ENCODE data around the gene MACF1. TPM values are rescaled to one million over a fixed set of nuclear protein-coding genes. Genes with fewer than 3 reads are reported as not detected.

The MACF1 gene
- total RNA-seq, 1 experiment from 2014 or later, result 6.2 TPM

- Histone ChIP-seq H3K9me3 (ENCODE audit: low read length) (no peaks in the 10 kb centered on the region), H2AFZ (ENCODE audit: low read length) (no peak overlapping the region), H3K4me3 (ENCODE audit: low read length) (no peak overlapping the region), H3K36me3 (ENCODE audit: insufficient read depth, low read length) (no peaks in the 10 kb centered on the region), H3K79me2 (ENCODE audit: low read length) (no peaks in the 10 kb centered on the region), H4K20me1 (ENCODE audit: insufficient read depth, low read depth, low read length) (no peaks in the 10 kb centered on the region), H3K9ac (ENCODE audit: low read length) (no peak overlapping the region), H3K27me3 (ENCODE audit: low read length) (no peaks in the 10 kb centered on the region), H3K4me1 (ENCODE audit: low read length) (no peaks in the 10 kb centered on the region), H3K4me2 (ENCODE audit: low read depth, low read length, poor library complexity, severe bottlenecking) (no peak overlapping the region), H3K9me2 (replicated peaks; ENCODE audit: insufficient read depth, low read length) (no peaks in the 10 kb centered on the region), H3K27ac (ENCODE audit: low read length) (no peak overlapping the region)
- no peak for DNase-seq
Observed at GRCh38 chr1:39173995-39174380, 30.5 kb upstream of the MACF1 start.

- Histone ChIP-seq H4K20me1 (ENCODE audit: insufficient read depth, low read depth, low read length) (no peaks in the 10 kb centered on the region), H3K36me3 (ENCODE audit: insufficient read depth, low read length) (no peaks in the 10 kb centered on the region), H3K4me3 (ENCODE audit: low read length) (no peak overlapping the region), H3K79me2 (ENCODE audit: low read length) (no peaks in the 10 kb centered on the region), H3K27me3 (ENCODE audit: low read length) (no peaks in the 10 kb centered on the region), H3K27ac (ENCODE audit: low read length) (no peak overlapping the region), H3K9me2 (replicated peaks; ENCODE audit: insufficient read depth, low read length) (no peaks in the 10 kb centered on the region), H3K9me3 (ENCODE audit: low read length) (no peaks in the 10 kb centered on the region), H2AFZ (ENCODE audit: low read length) (no peak overlapping the region), H3K9ac (ENCODE audit: low read length) (no peak overlapping the region), H3K4me1 (ENCODE audit: low read length) (no peaks in the 10 kb centered on the region), H3K4me2 (ENCODE audit: low read depth, low read length, poor library complexity, severe bottlenecking) (no peak overlapping the region)
- DNase-seq, result no peak
Observed at GRCh38 chr1:39174390-39175081, 30.0 kb upstream of the MACF1 start.

DNA sequence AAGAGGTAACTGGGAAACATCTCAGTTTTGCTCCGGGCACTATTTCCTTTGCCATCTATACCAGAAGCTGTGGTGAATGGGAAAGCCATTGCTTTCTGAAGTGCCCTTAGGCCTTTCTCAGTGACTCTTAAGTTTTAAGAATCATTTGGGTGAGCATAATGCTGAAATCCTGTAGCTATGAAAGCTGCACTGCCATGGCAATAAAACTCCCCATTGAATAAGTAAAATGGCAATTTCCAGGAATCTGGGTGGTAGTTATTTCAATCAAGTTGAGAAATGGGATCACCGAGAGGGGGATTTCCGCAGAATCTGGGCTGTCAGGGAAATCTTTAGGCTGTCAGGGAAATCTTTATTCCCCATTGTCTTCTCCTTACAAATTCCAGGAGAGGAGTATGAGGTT lies 26.8 kb upstream of the MACF1 start:
- no peaks in the 10 kb centered on the region for H4K20me1 ChIP-seq (ENCODE audit: insufficient read depth, low read depth, low read length)
- no peaks in the 10 kb centered on the region for H3K9me3 ChIP-seq (ENCODE audit: low read length)
- no peak overlapping the region for H3K4me2 ChIP-seq (ENCODE audit: low read depth, low read length, poor library complexity, severe bottlenecking)
- no peaks in the 10 kb centered on the region for H3K9me2 ChIP-seq (replicated peaks; ENCODE audit: insufficient read depth, low read length)
- H2AFZ ChIP-seq (ENCODE audit: low read length), result no peak overlapping the region
- H3K4me1 ChIP-seq (ENCODE audit: low read length), result no peaks in the 10 kb centered on the region
- no peak for DNase-seq
- H3K79me2 ChIP-seq (ENCODE audit: low read length), result no peaks in the 10 kb centered on the region
- no peaks in the 10 kb centered on the region for H3K27me3 ChIP-seq (ENCODE audit: low read length)
- H3K4me3 ChIP-seq (ENCODE audit: low read length), result no peak overlapping the region
- no peak overlapping the region for H3K9ac ChIP-seq (ENCODE audit: low read length)
- no peaks in the 10 kb centered on the region for H3K36me3 ChIP-seq (ENCODE audit: insufficient read depth, low read length)
- no peak overlapping the region for H3K27ac ChIP-seq (ENCODE audit: low read length)

DNA sequence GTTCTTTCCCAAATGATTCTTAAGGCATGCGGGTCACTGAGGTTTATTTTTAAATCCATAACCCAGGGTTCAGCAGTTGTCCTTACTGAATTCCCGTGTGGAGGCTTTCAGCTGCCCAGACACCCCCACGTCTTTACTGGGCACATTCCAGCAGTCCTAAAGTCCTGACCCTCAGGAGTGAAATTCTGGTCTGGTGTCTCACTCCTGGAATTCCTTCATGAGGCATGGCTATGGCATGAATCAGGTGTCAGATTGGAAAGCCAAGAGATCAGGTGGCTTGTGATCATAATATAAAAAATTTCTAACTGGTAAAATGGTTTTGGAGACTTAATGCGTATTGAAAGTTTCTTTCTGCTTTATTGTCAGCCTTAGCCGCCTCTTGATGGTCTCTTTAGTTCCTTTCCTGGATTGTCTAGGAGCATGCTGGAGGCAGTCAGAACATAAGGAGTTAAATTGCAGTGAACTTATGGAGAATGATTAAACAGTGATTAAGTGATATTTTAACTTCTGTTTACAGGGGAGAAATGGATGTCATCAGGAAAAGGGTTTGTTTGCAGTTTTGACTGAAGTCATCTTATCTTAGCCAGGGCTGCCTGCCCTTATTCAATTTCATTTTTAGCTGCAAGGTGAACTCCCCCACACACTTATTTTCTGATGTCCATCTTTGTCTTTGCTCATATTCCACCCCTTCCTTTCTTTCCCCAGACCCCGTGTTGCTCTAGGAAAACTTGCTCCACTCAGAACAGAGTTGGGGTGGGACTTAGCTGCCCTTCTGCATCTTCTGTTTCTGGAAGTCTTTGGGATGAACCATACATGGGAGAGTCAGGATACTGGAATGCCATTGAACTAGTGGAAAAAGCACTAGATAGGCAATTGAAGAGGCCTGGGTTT lies 25.7 kb upstream of the MACF1 start:
- DNase-seq, result no peak
- Histone ChIP-seq H2AFZ (ENCODE audit: low read length) (no peak overlapping the region), H3K9me2 (replicated peaks; ENCODE audit: insufficient read depth, low read length) (no peaks in the 10 kb centered on the region), H3K4me2 (ENCODE audit: low read depth, low read length, poor library complexity, severe bottlenecking) (no peak overlapping the region), H3K27ac (ENCODE audit: low read length) (no peak overlapping the region), H3K79me2 (ENCODE audit: low read length) (no peaks in the 10 kb centered on the region), H3K9ac (ENCODE audit: low read length) (no peak overlapping the region), H3K9me3 (ENCODE audit: low read length) (no peaks in the 10 kb centered on the region), H3K36me3 (ENCODE audit: insufficient read depth, low read length) (no peaks in the 10 kb centered on the region), H3K4me1 (ENCODE audit: low read length) (no peaks in the 10 kb centered on the region), H4K20me1 (ENCODE audit: insufficient read depth, low read depth, low read length) (no peaks in the 10 kb centered on the region), H3K27me3 (ENCODE audit: low read length) (no peaks in the 10 kb centered on the region), H3K4me3 (ENCODE audit: low read length) (no peak overlapping the region)

DNA sequence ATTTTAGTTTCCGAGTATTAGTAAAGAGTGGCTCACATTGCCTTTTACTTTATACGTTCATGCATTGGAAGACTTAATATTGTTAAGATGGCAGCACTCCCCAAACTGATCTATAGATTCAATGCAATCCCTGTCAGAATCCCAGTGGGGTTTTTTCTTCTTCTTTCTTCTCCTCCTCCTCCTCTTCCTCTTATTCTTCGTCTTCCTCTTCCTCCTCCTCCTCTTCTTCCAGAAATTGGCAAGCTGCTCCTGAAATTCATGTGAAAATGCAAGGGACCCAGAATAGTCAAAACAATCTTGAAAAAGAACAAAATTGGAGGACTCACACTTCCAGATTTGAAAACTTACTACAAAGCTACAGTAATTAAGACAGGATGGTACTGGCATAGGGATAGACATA lies 23.2 kb upstream of the MACF1 start:
- Histone ChIP-seq H4K20me1 (ENCODE audit: insufficient read depth, low read depth, low read length) (no peaks in the 10 kb centered on the region), H3K79me2 (ENCODE audit: low read length) (no peaks in the 10 kb centered on the region), H3K4me2 (ENCODE audit: low read depth, low read length, poor library complexity, severe bottlenecking) (no peak overlapping the region), H3K9me2 (replicated peaks; ENCODE audit: insufficient read depth, low read length) (no peaks in the 10 kb centered on the region), H2AFZ (ENCODE audit: low read length) (no peak overlapping the region), H3K4me1 (ENCODE audit: low read length) (no peaks in the 10 kb centered on the region), H3K36me3 (ENCODE audit: insufficient read depth, low read length) (no peaks in the 10 kb centered on the region), H3K9me3 (ENCODE audit: low read length) (no peaks in the 10 kb centered on the region), H3K4me3 (ENCODE audit: low read length) (no peak overlapping the region), H3K9ac (ENCODE audit: low read length) (no peak overlapping the region), H3K27ac (ENCODE audit: low read length) (no peak overlapping the region), H3K27me3 (ENCODE audit: low read length) (no peaks in the 10 kb centered on the region)
- DNase-seq, result no peak

DNA sequence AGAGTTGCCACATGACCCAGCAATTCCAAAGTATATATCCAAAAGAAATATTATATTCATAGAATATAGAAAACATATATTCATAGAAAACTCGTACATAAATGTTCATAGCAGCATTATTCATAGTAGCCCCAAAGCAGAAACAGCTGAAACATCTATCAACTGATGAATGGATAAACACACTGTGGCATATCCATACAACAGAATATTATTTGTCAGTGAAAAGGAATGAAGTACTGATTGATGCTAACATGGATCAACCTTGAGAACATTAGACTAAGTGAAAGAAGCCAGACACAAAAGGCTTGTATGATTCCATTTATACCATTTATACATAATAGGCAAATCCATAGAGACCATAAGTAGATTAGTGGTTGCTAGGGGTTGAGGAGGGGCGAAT lies 21.7 kb upstream of the MACF1 start:
- Histone ChIP-seq H3K9me3 (ENCODE audit: low read length) (no peaks in the 10 kb centered on the region), H3K9me2 (replicated peaks; ENCODE audit: insufficient read depth, low read length) (no peaks in the 10 kb centered on the region), H3K9ac (ENCODE audit: low read length) (no peak overlapping the region), H4K20me1 (ENCODE audit: insufficient read depth, low read depth, low read length) (no peaks in the 10 kb centered on the region), H3K27ac (ENCODE audit: low read length) (no peak overlapping the region), H3K36me3 (ENCODE audit: insufficient read depth, low read length) (no peaks in the 10 kb centered on the region), H3K4me2 (ENCODE audit: low read depth, low read length, poor library complexity, severe bottlenecking) (no peak overlapping the region), H3K79me2 (ENCODE audit: low read length) (no peaks in the 10 kb centered on the region), H3K4me1 (ENCODE audit: low read length) (no peaks in the 10 kb centered on the region), H3K27me3 (ENCODE audit: low read length) (no peaks in the 10 kb centered on the region), H2AFZ (ENCODE audit: low read length) (no peak overlapping the region), H3K4me3 (ENCODE audit: low read length) (no peak overlapping the region)
- no peak for DNase-seq

- H3K9ac ChIP-seq (ENCODE audit: low read length), result no peak overlapping the region
- no peak overlapping the region for H2AFZ ChIP-seq (ENCODE audit: low read length)
- H3K4me2 ChIP-seq (ENCODE audit: low read depth, low read length, poor library complexity, severe bottlenecking), result no peak overlapping the region
Observed at GRCh38 chr1:39183503-39184353, 20.8 kb upstream of the MACF1 start.

GRCh38 chr1:39184354-39184818 lies 20.1 kb upstream of the MACF1 start:
- Histone ChIP-seq H4K20me1 (ENCODE audit: insufficient read depth, low read depth, low read length) (no peaks in the 10 kb centered on the region), H2AFZ (ENCODE audit: low read length) (no peak overlapping the region), H3K27ac (ENCODE audit: low read length) (no peak overlapping the region), H3K9me2 (replicated peaks; ENCODE audit: insufficient read depth, low read length) (no peaks in the 10 kb centered on the region), H3K4me3 (ENCODE audit: low read length) (no peak overlapping the region), H3K4me1 (ENCODE audit: low read length) (no peaks in the 10 kb centered on the region), H3K79me2 (ENCODE audit: low read length) (no peaks in the 10 kb centered on the region), H3K4me2 (ENCODE audit: low read depth, low read length, poor library complexity, severe bottlenecking) (no peak overlapping the region), H3K9me3 (ENCODE audit: low read length) (no peaks in the 10 kb centered on the region), H3K9ac (ENCODE audit: low read length) (no peak overlapping the region), H3K36me3 (ENCODE audit: insufficient read depth, low read length) (no peaks in the 10 kb centered on the region), H3K27me3 (ENCODE audit: low read length) (no peaks in the 10 kb centered on the region)
- DNase-seq, result no peak

More at GRCh38 chr1:39183503-39184353, 20.8 kb upstream of the MACF1 start:
- Histone ChIP-seq H3K4me3 (ENCODE audit: low read length) (no peak overlapping the region), H3K4me1 (ENCODE audit: low read length) (no peaks in the 10 kb centered on the region), H3K9me2 (replicated peaks; ENCODE audit: insufficient read depth, low read length) (no peaks in the 10 kb centered on the region), H3K9me3 (ENCODE audit: low read length) (no peaks in the 10 kb centered on the region), H3K79me2 (ENCODE audit: low read length) (no peaks in the 10 kb centered on the region), H3K27ac (ENCODE audit: low read length) (no peak overlapping the region), H4K20me1 (ENCODE audit: insufficient read depth, low read depth, low read length) (no peaks in the 10 kb centered on the region), H3K27me3 (ENCODE audit: low read length) (no peaks in the 10 kb centered on the region), H3K36me3 (ENCODE audit: insufficient read depth, low read length) (no peaks in the 10 kb centered on the region)
- DNase-seq, result peak; percentile 59

Measured in Karpas-422 (cell line).